Fibroblast of villous mesenchyme (primary cell): Measurements from ENCODE around the gene CDC25B. TPM values are rescaled to one million over a fixed set of nuclear protein-coding genes. Genes with fewer than 3 reads are reported as not detected.

Source experiments
- DNase-seq: peaks from one replicate; pipeline ENCODE4 v3.0.0-alpha.2; 2010; ENCODE audit warnings: low read depth
- H3K4me3 ChIP-seq: 2 replicates; pipeline ENCODE4 v1.5.1; 2011; ENCODE audit warnings: low read depth, mild to moderate bottlenecking, low read length
- total RNA-seq: library from RNA; depleted of rRNA; stranded (reverse); fragments of >200 nt; gene quantifications from 2 replicates; pipeline ENCODE4 v1.2.3, GENCODE V29; 2012
- TF ChIP-seq, protein P1 (sequence below): IDR thresholded peaks from 2 replicates; pipeline ENCODE4 v1.5.1; 2012; ENCODE audit warnings: low read depth, mild to moderate bottlenecking, low read length; ENCODE audit not compliant: insufficient read depth

Gene CDC25B
- 28.0 and 46.2 TPM in 2 replicates for total RNA-seq

DNA sequence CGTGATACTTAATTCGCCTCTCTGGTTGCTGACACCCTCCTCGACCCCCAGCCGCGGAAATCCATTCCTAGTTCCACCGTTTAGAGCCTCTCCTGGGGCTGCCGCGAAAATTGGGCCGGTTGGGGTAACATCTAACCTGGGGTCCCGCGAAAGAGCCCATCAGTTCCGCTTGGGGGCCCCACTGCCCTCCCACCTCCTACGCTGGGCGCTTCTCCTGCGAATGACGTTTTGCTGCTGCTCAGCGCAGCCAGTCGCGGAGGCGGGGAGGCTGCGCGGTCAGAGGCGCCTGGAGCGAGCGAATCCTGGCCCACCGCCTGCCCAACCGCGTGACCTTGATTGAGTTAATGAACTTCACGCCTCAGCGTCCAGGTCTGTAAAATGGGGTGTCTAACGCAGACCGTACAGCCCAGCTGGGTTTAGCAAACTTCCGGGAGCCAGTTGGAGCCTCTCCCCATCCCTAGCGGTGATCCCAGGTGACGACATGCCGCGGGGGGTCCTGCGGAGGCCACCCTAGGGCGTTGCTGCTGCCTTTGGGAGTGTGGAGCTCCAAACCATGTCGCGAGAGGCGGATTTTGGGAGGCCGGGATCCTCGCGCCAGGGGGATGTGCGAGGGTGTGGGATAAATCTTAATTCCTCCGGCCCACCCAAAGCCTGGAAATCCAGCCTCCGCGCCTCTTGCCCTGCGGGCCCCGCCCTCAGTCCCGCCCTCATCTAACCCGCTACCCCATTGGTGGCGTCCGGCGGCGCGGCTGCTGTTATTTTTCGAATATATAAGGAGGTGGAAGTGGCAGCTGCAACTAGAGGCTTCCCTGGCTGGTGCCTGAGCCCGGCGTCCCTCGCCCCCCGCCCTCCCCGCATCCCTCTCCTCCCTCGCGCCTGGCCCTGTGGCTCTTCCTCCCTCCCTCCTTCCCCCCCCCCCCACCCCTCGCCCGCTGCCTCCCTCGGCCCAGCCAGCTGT, at the start of gene CDC25B:
Gene CDC25B (plus strand): TSS at position 800 of the 958 bp plus-strand sequence. CDS start 222 bp downstream, outside the sequence.
- TF ChIP-seq, protein P1, sequence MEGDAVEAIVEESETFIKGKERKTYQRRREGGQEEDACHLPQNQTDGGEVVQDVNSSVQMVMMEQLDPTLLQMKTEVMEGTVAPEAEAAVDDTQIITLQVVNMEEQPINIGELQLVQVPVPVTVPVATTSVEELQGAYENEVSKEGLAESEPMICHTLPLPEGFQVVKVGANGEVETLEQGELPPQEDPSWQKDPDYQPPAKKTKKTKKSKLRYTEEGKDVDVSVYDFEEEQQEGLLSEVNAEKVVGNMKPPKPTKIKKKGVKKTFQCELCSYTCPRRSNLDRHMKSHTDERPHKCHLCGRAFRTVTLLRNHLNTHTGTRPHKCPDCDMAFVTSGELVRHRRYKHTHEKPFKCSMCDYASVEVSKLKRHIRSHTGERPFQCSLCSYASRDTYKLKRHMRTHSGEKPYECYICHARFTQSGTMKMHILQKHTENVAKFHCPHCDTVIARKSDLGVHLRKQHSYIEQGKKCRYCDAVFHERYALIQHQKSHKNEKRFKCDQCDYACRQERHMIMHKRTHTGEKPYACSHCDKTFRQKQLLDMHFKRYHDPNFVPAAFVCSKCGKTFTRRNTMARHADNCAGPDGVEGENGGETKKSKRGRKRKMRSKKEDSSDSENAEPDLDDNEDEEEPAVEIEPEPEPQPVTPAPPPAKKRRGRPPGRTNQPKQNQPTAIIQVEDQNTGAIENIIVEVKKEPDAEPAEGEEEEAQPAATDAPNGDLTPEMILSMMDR = peak; percentile 46
- DNase-seq = peak; percentile 94
- H3K4me3 ChIP-seq = peak within 1 kb of the TSS; percentile 77

DNA sequence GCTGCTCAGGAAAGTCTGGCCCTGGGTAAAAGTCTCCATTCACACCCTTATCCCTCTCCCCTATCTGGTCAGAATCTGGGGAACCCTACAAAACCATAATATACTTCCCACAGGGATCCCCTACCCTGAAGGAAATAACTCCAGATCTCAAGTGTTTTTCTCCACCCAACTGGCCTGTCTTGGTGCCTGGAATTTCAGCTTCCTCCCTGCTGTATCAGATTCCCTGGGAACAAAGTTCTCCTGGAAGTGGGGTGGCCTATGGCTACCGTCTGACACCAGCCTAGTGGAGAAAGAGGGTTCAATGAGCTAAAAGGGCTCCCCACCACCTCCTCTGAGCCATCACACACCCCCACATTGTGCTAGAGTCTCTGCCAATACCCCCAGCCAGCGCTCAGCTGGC, 48.6 kb upstream of the CDC25B start:
- TF ChIP-seq, protein P1 = no peak
- no peak overlapping the region for H3K4me3 ChIP-seq
- no peak for DNase-seq

DNA sequence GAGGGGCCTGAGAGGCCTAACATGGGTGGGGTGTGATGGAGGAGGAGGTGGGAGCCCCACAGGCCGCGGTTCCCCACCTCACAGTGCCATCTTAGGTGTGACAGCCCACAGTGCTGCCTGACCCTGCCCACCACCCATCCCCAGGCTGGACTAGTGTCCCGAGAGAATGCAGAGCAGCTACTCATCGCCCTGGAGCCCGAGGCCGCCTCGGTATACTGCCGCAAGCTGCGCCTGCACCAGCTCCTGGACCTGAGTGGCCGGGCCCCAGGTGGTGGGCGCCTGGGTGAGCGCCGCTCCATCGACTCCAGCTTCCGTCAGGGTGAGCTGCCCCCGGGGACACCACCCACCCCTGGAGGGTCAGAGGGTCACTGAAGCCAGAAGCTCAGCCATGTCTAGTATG, 48.0 kb upstream of the CDC25B start:
- no peak for DNase-seq
- TF ChIP-seq, protein P1 = no peak
- no peak overlapping the region for H3K4me3 ChIP-seq

DNA sequence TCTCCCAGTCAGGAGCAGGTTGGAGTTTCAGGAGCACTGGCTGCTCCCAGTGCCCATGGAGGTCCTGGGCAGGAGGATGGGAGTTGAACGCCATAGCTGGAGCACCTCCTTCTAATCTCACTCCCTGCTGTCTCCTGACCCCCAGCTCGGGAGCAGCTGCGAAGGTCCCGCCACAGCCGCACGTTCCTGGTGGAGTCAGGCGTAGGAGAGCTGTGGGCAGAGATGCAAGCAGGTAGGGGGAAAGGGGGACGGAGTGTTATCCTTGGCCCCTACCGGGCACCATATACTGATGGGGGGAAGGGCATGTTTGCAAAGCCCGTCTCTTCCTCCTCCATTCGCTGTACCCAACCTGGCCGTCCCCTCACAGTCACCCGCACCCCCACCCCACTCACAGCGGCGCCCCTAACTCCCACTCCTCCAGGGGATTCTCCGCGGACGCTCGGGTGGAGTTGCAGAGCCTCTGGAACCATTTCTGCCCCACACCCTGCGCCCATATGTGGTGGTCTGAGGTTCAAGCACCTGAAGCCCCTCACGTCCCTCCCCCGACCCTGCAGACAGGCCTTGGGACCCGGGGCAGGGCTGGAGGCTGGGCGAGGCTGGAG, 46.9 kb upstream of the CDC25B start:
- TF ChIP-seq, protein P1 = no peak
- no peak overlapping the region for H3K4me3 ChIP-seq
- DNase-seq = no peak

GRCh38 chr20:3749689-3750531, 46.2 kb upstream of the CDC25B start:
- TF ChIP-seq, protein P1 = peak; percentile 38
- H3K4me3 ChIP-seq = no peak overlapping the region
- no peak for DNase-seq

DNA sequence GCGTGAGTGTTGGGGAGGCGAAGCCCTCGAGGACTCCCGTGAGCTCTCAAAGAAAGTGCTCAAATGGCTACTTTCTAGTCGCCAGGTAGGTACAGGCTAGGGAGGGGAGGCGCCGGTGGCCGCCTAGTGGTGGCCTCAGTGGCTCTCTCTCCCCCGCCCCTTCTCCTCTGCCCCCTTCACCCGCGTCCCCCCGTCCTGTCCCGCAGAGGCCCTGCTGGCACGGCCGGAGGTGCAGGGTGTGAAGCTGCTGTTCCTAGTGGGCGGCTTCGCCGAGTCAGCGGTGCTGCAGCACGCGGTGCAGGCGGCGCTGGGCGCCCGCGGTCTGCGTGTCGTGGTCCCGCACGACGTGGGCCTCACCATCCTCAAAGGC, 44.8 kb upstream of the CDC25B start:
- DNase-seq = no peak
- TF ChIP-seq, protein P1 = no peak
- H3K4me3 ChIP-seq = no peak overlapping the region
